CD14-positive monocyte (primary cell): ENCODE measurements around the gene INHA. TPM values are rescaled to one million over a fixed set of nuclear protein-coding genes. Genes with fewer than 3 reads are reported as not detected.

Source experiments
- DNase-seq, 3 donors: peaks; one replicate each; pipeline ENCODE4 v3.0.0-alpha.2; 2011 to 2022
- H2AFZ ChIP-seq: 2 replicates; pipeline ENCODE4 v1.6.0; 2012; ENCODE audit warnings: mild to moderate bottlenecking, low read depth, low read length, inconsistent platforms; ENCODE audit not compliant: insufficient read depth, poor library complexity, severe bottlenecking
- H3K27ac ChIP-seq, 2 donors: 1 replicate in 1 of 2; 2 replicates in 1 of 2; pipeline ENCODE4 v1.5.1; 2012 to 2013; ENCODE audit warnings: low read length in 2 of 2, control low read depth in 1 of 2, inconsistent platforms in 1 of 2, low read depth in 1 of 2, mild to moderate bottlenecking in 1 of 2
- H3K27me3 ChIP-seq, 2 donors: one replicate each; pipeline versions ENCODE4 v1.6.0 to v1.6.1; 2011 to 2013; ENCODE audit warnings: low read length in 2 of 2; ENCODE audit not compliant: control insufficient read depth in 2 of 2, insufficient read depth in 2 of 2
- H3K36me3 ChIP-seq, 2 donors: replicated peaks in 1 of 2; 1 replicate in 1 of 2; 2 replicates in 1 of 2; pipeline versions ENCODE4 v1.5.1 to v1.6.1; 2012 to 2013; ENCODE audit warnings: low read length in 2 of 2, control low read depth in 1 of 2, inconsistent platforms in 1 of 2, mild to moderate bottlenecking in 1 of 2; ENCODE audit not compliant: insufficient read depth in 2 of 2, control insufficient read depth in 1 of 2
- H3K4me1 ChIP-seq, 2 donors: 1 replicate in 1 of 2; 2 replicates in 1 of 2; pipeline versions ENCODE4 v1.5.1 to v1.6.1; 2012 to 2013; ENCODE audit warnings: low read length in 2 of 2, control low read depth in 1 of 2, inconsistent platforms in 1 of 2, mild to moderate bottlenecking in 1 of 2, moderate library complexity in 1 of 2; ENCODE audit not compliant: insufficient read depth in 2 of 2, control insufficient read depth in 1 of 2
- H3K4me2 ChIP-seq: replicated peaks from 2 replicates; pipeline ENCODE3; 2012; ENCODE audit warnings: low read length, moderate library complexity, mild to moderate bottlenecking; ENCODE audit not compliant: poor library complexity, severe bottlenecking; ENCODE audit errors: extremely low read depth
- H3K4me3 ChIP-seq, 3 experiments: fragments of 200-600 bp in 1 of 3; sonication (generic) in 1 of 3; replicated peaks in 1 of 3; 1 replicate in 2 of 3; 2 replicates in 1 of 3; pipeline ENCODE4 v1.5.1; 2011 to 2013; ENCODE audit warnings: low read length in 3 of 3, mild to moderate bottlenecking in 3 of 3, control low read depth in 2 of 3, low read depth in 2 of 3, inconsistent platforms in 1 of 3, moderate library complexity in 1 of 3
- H3K79me2 ChIP-seq: 2 replicates; pipeline ENCODE4 v1.6.0; 2012; ENCODE audit warnings: mild to moderate bottlenecking, control low read depth, inconsistent platforms, low read length, moderate library complexity; ENCODE audit not compliant: insufficient read depth
- H3K9ac ChIP-seq: 2 replicates; pipeline ENCODE4 v1.6.0; 2017; ENCODE audit warnings: low read length, mild to moderate bottlenecking; ENCODE audit not compliant: insufficient read depth, poor library complexity, severe bottlenecking
- H3K9me3 ChIP-seq, 2 donors: replicated peaks in 1 of 2; 1 replicate in 1 of 2; 2 replicates in 1 of 2; pipeline versions ENCODE4 v1.5.1 to v1.6.1; 2012 to 2013; ENCODE audit warnings: low read length in 2 of 2, control low read depth in 1 of 2; ENCODE audit not compliant: control insufficient read depth in 1 of 2, insufficient read depth in 1 of 2
- H4K20me1 ChIP-seq: 2 replicates; pipeline ENCODE4 v1.6.0; 2012; ENCODE audit warnings: mild to moderate bottlenecking, low read length, control low read depth, moderate library complexity; ENCODE audit not compliant: insufficient read depth
- H3K27ac Mint-ChIP-seq, 7 donors: one replicate each; pipeline ENCODE4 v1.8.0; 2020; ENCODE audit warnings: mild to moderate bottlenecking in 7 of 7, mixed read lengths in 7 of 7, moderate library complexity in 6 of 7, inconsistent platforms in 2 of 7
- H3K27me3 Mint-ChIP-seq, 3 donors: one replicate each; pipeline ENCODE4 v1.8.0; 2021 to 2022; ENCODE audit warnings: low read depth in 3 of 3, mild to moderate bottlenecking in 3 of 3, mixed read lengths in 3 of 3, moderate library complexity in 3 of 3, inconsistent platforms in 1 of 3
- H3K36me3 Mint-ChIP-seq, 2 donors: one replicate each; pipeline ENCODE4 v1.8.0; 2020; ENCODE audit warnings: mixed read lengths in 2 of 2, inconsistent platforms in 1 of 2, mild to moderate bottlenecking in 1 of 2
- H3K4me1 Mint-ChIP-seq: one replicate; pipeline ENCODE4 v1.8.0; 2020; ENCODE audit warnings: mild to moderate bottlenecking, mixed read lengths
- H3K4me3 Mint-ChIP-seq, 2 donors: one replicate each; pipeline ENCODE4 v1.8.0; 2020; ENCODE audit warnings: mild to moderate bottlenecking in 2 of 2, mixed read lengths in 2 of 2, moderate library complexity in 1 of 2
- H3K9me3 Mint-ChIP-seq, 7 donors: one replicate each; pipeline ENCODE4 v1.8.0; 2020 to 2022; ENCODE audit warnings: mixed read lengths in 7 of 7, mild to moderate bottlenecking in 6 of 7, moderate library complexity in 6 of 7, inconsistent platforms in 2 of 7
- CTCF ChIP-seq: fragments of 200-600 bp; IDR thresholded peaks from one replicate; pipeline ENCODE4 v1.8.0; 2022; ENCODE audit warnings: antibody characterized with exemption, mild to moderate bottlenecking
- WGBS: methylation state at CpG from one replicate; pipeline ENCODE4 v1.1.5; 2013; ENCODE audit warnings: missing lambda C conversion rate; ENCODE audit not compliant: insufficient coverage; 5-methylcytosine and 5-hydroxymethylcytosine counted together
- intact Hi-C, 2 donors: fragments of 100-400 bp; cut with micrococcal nuclease; formaldehyde crosslinking; loops; one replicate each; pipeline versions ENCODE4 v1.15.0 to v1.15.1; 2023
- polyA plus RNA-seq, 3 donors: library from polyadenylated mRNA; depleted of rRNA in 1 of 3; unstranded in 2 of 3; stranded (reverse) in 1 of 3; fragments of 300-500 nt in 2 of 3; fragments of >200 nt in 1 of 3; fragmentation: Illumina TruSeq in 2 of 3; gene quantifications; 1 replicate in 2 of 3; 2 replicates in 1 of 3; pipeline ENCODE4 v1.2.3, GENCODE V29; 2012 to 2021

Gene INHA
- polyA plus RNA-seq, 3 donors = not detected

- no peak for DNase-seq
- Mint-ChIP-seq H3K36me3 (peaks cover 79 to 89% of the 10 kb centered on the region in 2 donors), H3K27ac (peak overlapping the region in 1 of 7 donors; percentile 34), H3K4me1 (peaks cover 5% of the 10 kb centered on the region), H3K9me3 (no peaks in the 10 kb centered on the region), H3K27me3 (peaks cover 0 to 4% (median 0%) of the 10 kb centered on the region in 3 donors), H3K4me3 (no peak overlapping the region)
- Histone ChIP-seq H3K4me2 (no peak overlapping the region), H3K4me3 (no peak overlapping the region), H3K79me2 (no peaks in the 10 kb centered on the region), H3K27ac (no peak overlapping the region), H4K20me1 (no peaks in the 10 kb centered on the region), H3K9me3 (no peaks in the 10 kb centered on the region), H3K4me1 (no peaks in the 10 kb centered on the region), H2AFZ (no peak overlapping the region), H3K9ac (no peak overlapping the region), H3K36me3 (peaks cover 75 to 91% of the 10 kb centered on the region in 2 donors), H3K27me3 (no peaks in the 10 kb centered on the region)
- no peak for TF ChIP-seq CTCF
- 90% methylated on average over 9 of the region's 15 CpGs for WGBS
- intact Hi-C loops = loop anchor here in 1 of 2 donors (10.0 kb wide), 1 partner anchor 188 kb away; no protein-coding TSS in a partner anchor
These were observed 40.6 kb downstream of the INHA start for GRCh38 chr2:219612577-219613286.

GRCh38 chr2:219613461-219614070 is 41.5 kb downstream of the INHA start:
- Histone ChIP-seq H3K9ac (no peak overlapping the region), H2AFZ (no peak overlapping the region), H3K4me3 (no peak overlapping the region), H3K4me1 (no peaks in the 10 kb centered on the region), H3K9me3 (no peaks in the 10 kb centered on the region), H3K27ac (no peak overlapping the region), H3K4me2 (no peak overlapping the region), H3K27me3 (no peaks in the 10 kb centered on the region), H4K20me1 (no peaks in the 10 kb centered on the region), H3K36me3 (peaks cover 67 to 82% of the 10 kb centered on the region in 2 donors), H3K79me2 (no peaks in the 10 kb centered on the region)
- Mint-ChIP-seq H3K27me3 (peaks cover 0 to 4% (median 0%) of the 10 kb centered on the region in 3 donors), H3K9me3 (no peaks in the 10 kb centered on the region), H3K4me3 (no peak overlapping the region), H3K36me3 (peaks cover 71 to 80% of the 10 kb centered on the region in 2 donors), H3K27ac (no peak overlapping the region), H3K4me1 (peaks cover 5% of the 10 kb centered on the region)
- no peak for TF ChIP-seq CTCF
- no peak for DNase-seq
- intact Hi-C loops = loop anchor here in 1 of 2 donors (10.0 kb wide), 1 partner anchor 189 kb away; no protein-coding TSS in a partner anchor
- WGBS = 98% methylated on average over 6 of the region's 11 CpGs
